ENCODE data around the gene TSPAN3.

The TSPAN3 gene

DNA sequence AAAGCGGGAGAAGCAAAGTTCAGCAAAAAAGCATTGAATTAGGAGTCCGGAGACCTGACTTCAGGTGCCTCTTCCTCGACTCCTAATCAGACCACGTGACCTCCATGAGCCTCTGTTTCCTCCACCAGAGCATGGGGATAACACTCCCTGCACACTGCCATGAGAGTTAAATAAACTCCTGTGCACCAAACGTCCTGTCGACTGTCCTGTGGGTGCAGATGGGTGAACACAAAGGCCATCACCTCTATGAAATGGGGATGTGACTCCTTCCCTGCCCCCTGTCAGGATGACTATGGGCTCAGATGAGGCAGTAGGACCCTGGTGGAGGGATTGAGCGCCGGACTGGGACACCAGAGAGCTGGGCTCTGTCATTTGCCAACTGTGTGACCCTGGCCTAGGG lies 13.5 kb upstream of the TSPAN3 start:
- no peak for DNase-seq (ENCODE audit: low read depth in 3 of 3)

DNA sequence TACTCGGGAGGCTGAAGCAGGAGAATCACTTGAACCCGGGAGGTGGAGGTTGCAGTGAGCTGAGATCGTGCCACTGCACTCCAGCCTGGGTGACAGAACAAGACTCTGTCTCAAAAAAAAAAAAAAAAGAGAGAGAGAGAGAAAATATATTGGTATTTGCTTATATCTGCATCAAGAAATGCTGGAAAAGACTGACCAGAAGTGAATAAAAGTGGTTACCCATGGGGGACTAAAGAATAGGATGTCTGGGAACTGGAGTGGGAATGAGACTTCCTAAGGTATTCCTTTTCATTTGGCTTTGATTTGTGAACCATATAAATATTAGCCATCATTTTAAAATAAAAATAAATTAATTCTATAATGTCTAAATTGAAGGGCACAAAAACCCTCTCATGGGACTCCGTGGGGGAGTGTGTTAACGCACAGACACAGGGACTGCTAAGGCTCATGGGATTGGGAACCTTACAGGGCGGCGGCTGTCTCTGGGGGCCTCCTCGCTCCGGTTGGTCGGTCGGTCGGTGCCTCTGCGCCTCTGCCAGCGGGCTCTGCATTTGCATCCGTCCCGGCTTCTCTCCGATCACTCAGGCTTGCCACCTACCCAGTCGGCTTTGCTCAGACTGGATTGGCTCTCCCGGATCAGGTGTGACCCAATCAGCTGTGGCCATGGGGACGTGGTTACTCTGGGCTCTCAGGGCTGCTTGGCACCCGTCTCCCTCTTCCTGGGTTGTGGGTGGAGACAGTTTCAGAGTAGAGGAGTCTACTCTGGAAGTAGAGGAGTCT lies 12.7 kb upstream of the TSPAN3 start:
- DNase-seq (ENCODE audit: low read depth in 3 of 3), result peak; percentile 19 to 59 (median 35)

GRCh38 chr15:77081971-77082370 lies 11.1 kb upstream of the TSPAN3 start:
- no peak for DNase-seq (ENCODE audit: low read depth in 3 of 3)

GRCh38 chr15:77076323-77076915 lies 5.5 kb upstream of the TSPAN3 start:
- no peak for DNase-seq (ENCODE audit: low read depth in 3 of 3)

- DNase-seq (ENCODE audit: low read depth in 3 of 3), result no peak
These were observed 4.6 kb upstream of the TSPAN3 start for GRCh38 chr15:77075528-77075927.

- DNase-seq (ENCODE audit: low read depth in 3 of 3), result no peak
These were observed 3.4 kb upstream of the TSPAN3 start for GRCh38 chr15:77074350-77074749.

DNA sequence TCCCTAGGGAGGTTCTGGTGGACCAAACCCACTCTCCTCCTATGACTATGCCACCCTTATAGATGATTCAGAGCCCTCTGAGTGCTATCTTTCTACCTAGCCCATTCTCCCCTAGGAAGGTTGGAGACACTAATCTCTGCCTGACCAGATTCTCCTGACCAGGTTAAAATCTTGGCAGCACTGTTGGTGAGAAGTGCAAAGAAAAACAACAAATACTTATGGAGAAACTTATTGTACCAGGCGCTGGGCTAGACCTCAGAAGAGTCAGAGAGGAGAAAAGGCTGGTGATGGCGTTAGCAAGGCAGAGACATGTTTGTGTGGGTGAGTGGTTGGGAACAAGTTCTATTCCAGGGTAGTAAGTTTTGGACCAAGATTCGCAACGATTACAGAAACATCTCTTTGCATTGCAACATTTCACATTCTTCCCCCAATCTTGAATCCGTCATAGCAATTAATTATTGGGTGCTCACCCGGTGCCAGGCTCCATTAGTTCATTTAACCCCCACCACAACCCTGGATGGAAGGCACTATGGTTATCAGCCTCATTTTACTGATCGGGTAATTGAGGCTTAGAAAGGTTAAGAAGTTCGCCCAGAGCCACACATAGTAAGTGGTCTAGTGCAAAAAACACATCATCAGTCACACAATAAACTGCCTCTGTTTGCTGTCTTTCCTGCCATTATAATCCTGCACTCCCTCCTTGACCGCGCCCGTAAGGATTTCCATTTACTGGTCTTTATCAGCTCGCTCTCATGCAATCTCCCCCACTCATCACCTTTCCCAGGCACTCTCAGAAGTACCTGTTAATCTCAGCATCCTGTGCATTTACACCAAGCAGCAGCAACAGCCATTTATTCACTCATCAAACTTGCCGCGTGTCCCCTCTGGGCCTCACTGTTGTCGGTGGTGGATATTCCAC lies 655 bp upstream of the TSPAN3 start:
- DNase-seq (ENCODE audit: low read depth in 3 of 3), result no peak

DNA sequence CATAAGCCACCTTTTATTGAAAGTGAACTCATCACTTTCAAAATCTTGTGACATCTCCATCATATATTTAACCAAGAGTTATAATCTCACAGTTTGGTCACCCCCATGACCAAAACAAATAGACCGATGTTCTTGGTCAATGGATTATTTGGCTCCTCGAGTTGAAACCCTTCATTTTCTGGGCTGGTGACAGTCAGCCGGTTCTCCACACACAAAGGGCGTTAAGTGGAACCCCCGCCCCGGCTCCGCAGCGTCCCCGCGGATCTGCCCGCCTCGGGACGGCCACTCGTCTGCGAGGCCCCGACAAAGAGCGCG lies 772 bp downstream of the TSPAN3 start:
- no peak for DNase-seq (ENCODE audit: low read depth in 3 of 3)

DNA sequence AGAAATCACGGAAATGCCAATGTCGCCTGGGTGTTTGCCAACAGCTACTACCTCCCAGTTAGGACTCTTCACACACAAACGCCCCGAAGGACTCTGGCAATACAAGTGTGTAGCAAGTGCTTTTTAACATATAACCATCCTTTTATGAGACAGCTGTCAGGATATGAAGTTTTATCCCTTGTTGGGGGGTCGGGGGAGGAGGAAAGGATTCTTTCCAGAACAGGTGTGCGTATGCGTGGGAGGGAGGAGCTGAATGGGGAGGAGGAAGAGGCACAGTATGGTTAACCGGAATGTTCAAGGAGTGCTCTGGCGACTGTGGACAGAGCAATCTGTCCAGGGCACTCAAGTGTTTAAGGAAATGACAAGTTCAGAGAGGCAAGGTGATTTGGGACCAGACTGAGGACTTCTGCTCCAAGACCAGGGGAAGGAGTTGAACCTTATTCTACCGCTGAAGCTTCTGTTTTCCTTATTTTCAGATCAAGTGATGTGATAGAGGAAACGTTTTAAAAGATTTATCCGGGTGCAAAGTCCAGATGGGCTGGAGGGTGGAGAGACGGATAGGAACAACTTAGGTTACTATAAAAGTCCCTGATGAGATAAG lies 1.3 kb downstream of the TSPAN3 start:
- no peak for DNase-seq (ENCODE audit: low read depth in 3 of 3)

- DNase-seq (ENCODE audit: low read depth in 3 of 3), result no peak
These were observed 2.3 kb downstream of the TSPAN3 start for GRCh38 chr15:77068633-77069032.

GRCh38 chr15:77067691-77068367 lies 3.1 kb downstream of the TSPAN3 start:
- no peak for DNase-seq (ENCODE audit: low read depth in 3 of 3)

- no peak for DNase-seq (ENCODE audit: low read depth in 3 of 3)
These were observed 3.8 kb downstream of the TSPAN3 start for GRCh38 chr15:77066971-77067690.

- no peak for DNase-seq (ENCODE audit: low read depth in 3 of 3)
These were observed 6.2 kb downstream of the TSPAN3 start for GRCh38 chr15:77064539-77065308.

- no peak for DNase-seq (ENCODE audit: low read depth in 3 of 3)
These were observed 6.8 kb downstream of the TSPAN3 start for GRCh38 chr15:77064063-77064462.

- no peak for DNase-seq (ENCODE audit: low read depth in 3 of 3)
These were observed 7.7 kb downstream of the TSPAN3 start for GRCh38 chr15:77063249-77063648.

- DNase-seq (ENCODE audit: low read depth in 3 of 3), result no peak
These were observed 10.4 kb downstream of the TSPAN3 start for GRCh38 chr15:77060546-77060945.

GRCh38 chr15:77059786-77060361 lies 11.0 kb downstream of the TSPAN3 start:
- no peak for DNase-seq (ENCODE audit: low read depth in 3 of 3)

- no peak for DNase-seq (ENCODE audit: low read depth in 3 of 3)
These were observed 12.4 kb downstream of the TSPAN3 start for GRCh38 chr15:77058468-77058867.

- DNase-seq (ENCODE audit: low read depth in 3 of 3), result no peak
These were observed 13.2 kb downstream of the TSPAN3 start for GRCh38 chr15:77057685-77058084.

GRCh38 chr15:77057072-77057471 lies 13.8 kb downstream of the TSPAN3 start:
- DNase-seq (ENCODE audit: low read depth in 3 of 3), result no peak

Data from stimulated activated CD4-positive, alpha-beta T cell treated with anti-CD3 and anti-CD28 coated beads, TNF-alpha, amount 100 ng/mL, for 24 hours (primary cell).